Mesodermal cell (in vitro differentiated cells): Measurements from ENCODE around the gene ZMAT2.

Experiments used
- H3K27ac ChIP-seq: 2 replicates; pipeline ENCODE4 v1.7.0; 2013; ENCODE audit warnings: mild to moderate bottlenecking, low read depth, low read length, moderate library complexity; ENCODE audit not compliant: severe bottlenecking
- H3K36me3 ChIP-seq: 2 replicates; pipeline ENCODE4 v1.7.1; 2013; ENCODE audit warnings: mild to moderate bottlenecking, low read length, moderate library complexity; ENCODE audit not compliant: control insufficient read depth, insufficient read depth
- H3K4me1 ChIP-seq: one replicate; pipeline ENCODE4 v1.7.1; 2013; ENCODE audit warnings: mild to moderate bottlenecking, low read length; ENCODE audit not compliant: insufficient read depth, control insufficient read depth, poor library complexity, severe bottlenecking
- H3K4me3 ChIP-seq: 2 replicates; pipeline ENCODE4 v1.7.0; 2013; ENCODE audit warnings: low read length, control low read depth, mild to moderate bottlenecking; ENCODE audit not compliant: insufficient read depth, poor library complexity, severe bottlenecking; ENCODE audit errors: extremely low read depth
- H3K9me3 ChIP-seq: 2 replicates; pipeline ENCODE4 v1.7.1; 2013; ENCODE audit warnings: mild to moderate bottlenecking, low read length, moderate library complexity; ENCODE audit not compliant: control insufficient read depth
- WGBS, 2 experiments: methylation state at CpG; one replicate each; pipeline ENCODE4 v1.1.5; 2013; ENCODE audit warnings: missing lambda C conversion rate in 2 of 2; ENCODE audit not compliant: insufficient coverage in 2 of 2; 5-methylcytosine and 5-hydroxymethylcytosine counted together

Gene ZMAT2

GRCh38 chr5:140741967-140742366 is 41.7 kb downstream of the ZMAT2 start:
- WGBS, 2 experiments = no CpG with 5 or more reads among the region's 1 CpG
- Histone ChIP-seq H3K4me3 (no peak overlapping the region), H3K36me3 (no peaks in the 10 kb centered on the region), H3K27ac (no peak overlapping the region), H3K9me3 (no peaks in the 10 kb centered on the region), H3K4me1 (no peaks in the 10 kb centered on the region)

GRCh38 chr5:140753561-140753960 is 53.3 kb downstream of the ZMAT2 start:
- no peak overlapping the region for H3K4me3 ChIP-seq
- H3K27ac ChIP-seq = no peak overlapping the region
- no peaks in the 10 kb centered on the region for H3K36me3 ChIP-seq
- 82 to 87% methylated on average over 5 of the region's 5 CpGs for WGBS, 2 experiments
- H3K4me1 ChIP-seq = no peaks in the 10 kb centered on the region
- H3K9me3 ChIP-seq = peaks cover 20% of the 10 kb centered on the region
